Mesenchymal stem cell (in vitro differentiated cells and primary cell): ENCODE data around the gene SYT2.

Source experiments
- DNase-seq: peaks from one replicate; pipeline ENCODE4 v3.0.0-alpha.2; 2013
- H2AFZ ChIP-seq: one replicate; pipeline ENCODE4 v1.6.1; 2013; ENCODE audit warnings: low read depth, mild to moderate bottlenecking, control low read depth, inconsistent platforms, low read length, moderate library complexity
- H2AK5ac ChIP-seq: 2 replicates; pipeline ENCODE4 v1.6.1; 2013; ENCODE audit warnings: low read length, moderate library complexity, mild to moderate bottlenecking, inconsistent platforms; ENCODE audit not compliant: severe bottlenecking
- H2BK120ac ChIP-seq: one replicate; pipeline ENCODE4 v1.6.1; 2013; ENCODE audit warnings: low read depth, mild to moderate bottlenecking, inconsistent platforms, low read length, moderate library complexity
- H2BK12ac ChIP-seq, 2 experiments: one replicate each; pipeline ENCODE4 v1.6.1; 2013; ENCODE audit warnings: inconsistent platforms in 2 of 2, low read length in 2 of 2, mild to moderate bottlenecking in 2 of 2, moderate library complexity in 2 of 2, control low read depth in 1 of 2
- H2BK15ac ChIP-seq: one replicate; pipeline ENCODE4 v1.6.1; 2013; ENCODE audit warnings: mild to moderate bottlenecking, low read depth, inconsistent platforms; ENCODE audit not compliant: poor library complexity, severe bottlenecking
- H2BK5ac ChIP-seq: 2 replicates; pipeline ENCODE4 v1.6.1; 2013; ENCODE audit warnings: low read depth, mild to moderate bottlenecking, low read length, control low read depth, inconsistent platforms; ENCODE audit not compliant: poor library complexity, severe bottlenecking
- H3K14ac ChIP-seq, 2 experiments: one replicate each; pipeline ENCODE4 v1.6.1; 2013; ENCODE audit warnings: inconsistent platforms in 2 of 2, low read length in 2 of 2, control low read depth in 1 of 2, mild to moderate bottlenecking in 1 of 2, moderate library complexity in 1 of 2
- H3K18ac ChIP-seq, 2 experiments: one replicate each; pipeline ENCODE4 v1.6.1; 2013; ENCODE audit warnings: inconsistent platforms in 2 of 2, low read length in 2 of 2, control low read depth in 1 of 2, low read depth in 1 of 2, mild to moderate bottlenecking in 1 of 2
- H3K23ac ChIP-seq, 2 experiments: one replicate each; pipeline ENCODE4 v1.6.1; 2013; ENCODE audit warnings: inconsistent platforms in 2 of 2, low read length in 2 of 2, mild to moderate bottlenecking in 2 of 2, moderate library complexity in 2 of 2, control low read depth in 1 of 2
- H3K27ac ChIP-seq: 2 replicates; pipeline ENCODE4 v1.5.1; 2013; ENCODE audit warnings: mild to moderate bottlenecking, moderate library complexity, low read length, control low read depth, inconsistent platforms; ENCODE audit not compliant: poor library complexity, severe bottlenecking
- H3K27me3 ChIP-seq, 2 experiments: 2 replicates each; pipeline versions ENCODE4 v1.6.1 to v1.7.0; 2013; ENCODE audit warnings: low read length in 2 of 2, mild to moderate bottlenecking in 2 of 2, moderate library complexity in 2 of 2, control low read depth in 1 of 2, inconsistent platforms in 1 of 2; ENCODE audit not compliant: control insufficient read depth in 1 of 2, insufficient read depth in 1 of 2
- H3K36me3 ChIP-seq, 2 experiments: 2 replicates each; pipeline versions ENCODE4 v1.6.1 to v1.7.0; 2013; ENCODE audit warnings: low read length in 2 of 2, control low read depth in 1 of 2, inconsistent platforms in 1 of 2, low read depth in 1 of 2, mild to moderate bottlenecking in 1 of 2; ENCODE audit not compliant: insufficient read depth in 2 of 2, control insufficient read depth in 1 of 2
- H3K4ac ChIP-seq, 2 experiments: one replicate each; pipeline ENCODE4 v1.6.1; 2013; ENCODE audit warnings: inconsistent platforms in 2 of 2, low read length in 2 of 2, mild to moderate bottlenecking in 2 of 2, moderate library complexity in 2 of 2, control low read depth in 1 of 2, low read depth in 1 of 2
- H3K4me1 ChIP-seq: 2 replicates; pipeline ENCODE4 v1.6.1; 2013; ENCODE audit warnings: low read depth, low read length, control low read depth; ENCODE audit not compliant: control insufficient read depth, insufficient read depth
- H3K4me2 ChIP-seq: 2 replicates; pipeline ENCODE4 v1.6.1; 2013; ENCODE audit warnings: low read length, mild to moderate bottlenecking, inconsistent platforms; ENCODE audit not compliant: poor library complexity, severe bottlenecking
- H3K4me3 ChIP-seq, 2 experiments: 2 replicates each; pipeline versions ENCODE4 v1.5.1 to v1.7.0; 2013; ENCODE audit warnings: low read length in 2 of 2, mild to moderate bottlenecking in 2 of 2, control low read depth in 1 of 2, low read depth in 1 of 2; ENCODE audit not compliant: insufficient read depth in 1 of 2
- H3K79me1 ChIP-seq: replicated peaks from 2 replicates; pipeline ENCODE4 v1.6.1; 2013; ENCODE audit warnings: mild to moderate bottlenecking, control low read depth, low read length, inconsistent platforms; ENCODE audit not compliant: poor library complexity, severe bottlenecking
- H3K9ac ChIP-seq: 2 replicates; pipeline ENCODE4 v1.7.0; 2013; ENCODE audit warnings: mild to moderate bottlenecking, low read length, moderate library complexity
- H3K9me3 ChIP-seq: 2 replicates; pipeline ENCODE4 v1.7.0; 2013; ENCODE audit warnings: mild to moderate bottlenecking, low read length; ENCODE audit not compliant: control insufficient read depth
- H4K8ac ChIP-seq: one replicate; pipeline ENCODE4 v1.6.1; 2013; ENCODE audit warnings: inconsistent platforms, mild to moderate bottlenecking, low read length, moderate library complexity
- H4K91ac ChIP-seq: one replicate; pipeline ENCODE4 v1.6.1; 2013; ENCODE audit warnings: mild to moderate bottlenecking, low read length, inconsistent platforms
- WGBS: methylation state at CpG from one replicate; pipeline ENCODE4 v1.1.7; 2013; ENCODE audit warnings: mixed read lengths; 5-methylcytosine and 5-hydroxymethylcytosine counted together

SYT2 gene

GRCh38 chr1:202713110-202713509 is 2.9 kb upstream of the SYT2 start:
- peaks cover 64 to 84% of the 10 kb centered on the region in 2 experiments for H3K27me3 ChIP-seq
- H2BK12ac ChIP-seq, result no peak overlapping the region
- H3K18ac ChIP-seq, result no peak overlapping the region
- no peaks in the 10 kb centered on the region for H3K79me1 ChIP-seq
- H3K4ac ChIP-seq, result no peak overlapping the region
- no peak overlapping the region for H2BK5ac ChIP-seq
- H3K4me2 ChIP-seq, result no peak overlapping the region
- no peak overlapping the region for H2AFZ ChIP-seq
- no peak overlapping the region for H3K9ac ChIP-seq
- no peaks in the 10 kb centered on the region for H3K9me3 ChIP-seq
- no peak overlapping the region for H4K8ac ChIP-seq
- H4K91ac ChIP-seq, result no peak overlapping the region
- H2AK5ac ChIP-seq, result no peak overlapping the region
- H2BK15ac ChIP-seq, result no peak overlapping the region
- H3K4me3 ChIP-seq, result no peak overlapping the region
- H2BK120ac ChIP-seq, result no peak overlapping the region
- no peak for DNase-seq
- 62% methylated on average over 4 of the region's 4 CpGs for WGBS
- H3K14ac ChIP-seq, result no peak overlapping the region
- H3K23ac ChIP-seq, result no peak overlapping the region
- H3K36me3 ChIP-seq, result no peaks in the 10 kb centered on the region
- peaks cover 12% of the 10 kb centered on the region for H3K4me1 ChIP-seq
- H3K27ac ChIP-seq, result no peak overlapping the region

- no peak overlapping the region for H3K9ac ChIP-seq
- H4K91ac ChIP-seq, result no peak overlapping the region
- DNase-seq, result no peak
- H3K23ac ChIP-seq, result no peak overlapping the region
- H3K79me1 ChIP-seq, result no peaks in the 10 kb centered on the region
- H2AK5ac ChIP-seq, result no peak overlapping the region
- H4K8ac ChIP-seq, result no peak overlapping the region
- no peak overlapping the region for H2BK5ac ChIP-seq
- H3K9me3 ChIP-seq, result no peaks in the 10 kb centered on the region
- no peak overlapping the region for H3K4me2 ChIP-seq
- no peaks in the 10 kb centered on the region for H3K36me3 ChIP-seq
- no peak overlapping the region for H3K18ac ChIP-seq
- peaks cover 12% of the 10 kb centered on the region for H3K4me1 ChIP-seq
- H2BK15ac ChIP-seq, result no peak overlapping the region
- H3K27me3 ChIP-seq, result peaks cover 74 to 86% of the 10 kb centered on the region in 2 experiments
- no peak overlapping the region for H3K27ac ChIP-seq
- WGBS, result 80% methylated on average over 8 of the region's 9 CpGs
- H3K14ac ChIP-seq, result no peak overlapping the region
- no peak overlapping the region for H2AFZ ChIP-seq
- no peak overlapping the region for H2BK12ac ChIP-seq
- H2BK120ac ChIP-seq, result no peak overlapping the region
- no peak overlapping the region for H3K4me3 ChIP-seq
- H3K4ac ChIP-seq, result no peak overlapping the region
Observed at GRCh38 chr1:202711949-202712635, 1.8 kb upstream of the SYT2 start.

GRCh38 chr1:202709276-202710041 is 795 bp downstream of the SYT2 start:
- no peak overlapping the region for H3K14ac ChIP-seq
- WGBS, result 6% methylated on average over 14 of the region's 34 CpGs
- H2BK15ac ChIP-seq, result no peak overlapping the region
- H2BK5ac ChIP-seq, result no peak overlapping the region
- H3K4ac ChIP-seq, result no peak overlapping the region
- peak overlapping the region; percentile 77 for H3K4me2 ChIP-seq
- no peaks in the 10 kb centered on the region for H3K9me3 ChIP-seq
- H3K9ac ChIP-seq, result no peak overlapping the region
- H3K23ac ChIP-seq, result peak overlapping the region in 1 of 2 experiments; percentile 63
- H3K27me3 ChIP-seq, result peaks cover 86 to 88% of the 10 kb centered on the region in 2 experiments
- H3K4me3 ChIP-seq, result peak overlapping the region in 1 of 2 experiments; percentile 33
- no peak overlapping the region for H4K91ac ChIP-seq
- no peak overlapping the region for H2AK5ac ChIP-seq
- H3K4me1 ChIP-seq, result peaks cover 12% of the 10 kb centered on the region
- H3K18ac ChIP-seq, result no peak overlapping the region
- no peaks in the 10 kb centered on the region for H3K79me1 ChIP-seq
- H2AFZ ChIP-seq, result no peak overlapping the region
- no peak for DNase-seq
- no peak overlapping the region for H3K27ac ChIP-seq
- H3K36me3 ChIP-seq, result no peaks in the 10 kb centered on the region
- H2BK12ac ChIP-seq, result no peak overlapping the region
- no peak overlapping the region for H2BK120ac ChIP-seq
- no peak overlapping the region for H4K8ac ChIP-seq

GRCh38 chr1:202708456-202709275 is 1.6 kb downstream of the SYT2 start:
- Histone ChIP-seq H3K23ac (no peak overlapping the region), H3K79me1 (no peaks in the 10 kb centered on the region), H2BK5ac (no peak overlapping the region), H2BK120ac (no peak overlapping the region), H3K4me2 (no peak overlapping the region), H2AFZ (no peak overlapping the region), H4K91ac (no peak overlapping the region), H3K27ac (no peak overlapping the region), H3K4me3 (no peak overlapping the region), H2BK15ac (no peak overlapping the region), H4K8ac (no peak overlapping the region), H3K9me3 (no peaks in the 10 kb centered on the region), H3K4ac (no peak overlapping the region), H3K9ac (no peak overlapping the region), H3K14ac (no peak overlapping the region), H2BK12ac (no peak overlapping the region), H3K36me3 (no peaks in the 10 kb centered on the region), H3K27me3 (peaks cover 94 to 96% of the 10 kb centered on the region in 2 experiments), H3K18ac (no peak overlapping the region), H3K4me1 (peaks cover 12% of the 10 kb centered on the region), H2AK5ac (no peak overlapping the region)
- 69% methylated on average over 12 of the region's 12 CpGs for WGBS
- DNase-seq, result no peak
